Stomach (tissue), 4 donors: Measurements from ENCODE around the gene ENDOD1.

Experiments
- CTCF ChIP-seq, 7 experiments: fragments of 450-650 bp in 4 of 7; fragments of 200-600 bp in 3 of 7; sonication (generic) in 3 of 7; IDR thresholded peaks; one replicate each; pipeline ENCODE4 v1.5.1; 2016 to 2019; ENCODE audit warnings: antibody characterized with exemption in 7 of 7, control low read depth in 2 of 7, mild to moderate bottlenecking in 1 of 7
- EP300 ChIP-seq: sonication (generic); formaldehyde crosslinking; IDR thresholded peaks from one replicate; pipeline ENCODE4 v1.6.1; 2017; ENCODE audit warnings: antibody characterized with exemption
- POLR2A ChIP-seq, 4 donors: fragments of 450-650 bp; IDR thresholded peaks; one replicate each; pipeline ENCODE4 v1.6.1; 2016; ENCODE audit warnings: antibody characterized with exemption in 4 of 4, control low read depth in 2 of 4, mild to moderate bottlenecking in 1 of 4, moderate library complexity in 1 of 4

- TF ChIP-seq POLR2A (IDR thresholded peaks at IDR 0.05), result peak in 2 of 4 donors; percentile 45 to 57
- no peak for TF ChIP-seq CTCF (IDR thresholded peaks at IDR 0.05)
- no peak for TF ChIP-seq EP300
These were observed 21.1 kb upstream of the ENDOD1 start for GRCh38 chr11:95068549-95068948.
